ENCODE results near the gene MIGA2. TPM values are rescaled to one million over a fixed set of nuclear protein-coding genes. Genes with fewer than 3 reads are reported as not detected.
A peak's percentile ranks its signal among the peaks of the same experiment; 100 is the strongest.

The MIGA2 gene
- total and polyA plus RNA-seq, 9 of the 15 experiments (the other 6 are each of a cell fraction or from before 2014, with no cell fraction given): 0.15 to 54.1 (median 18.0) TPM

DNA sequence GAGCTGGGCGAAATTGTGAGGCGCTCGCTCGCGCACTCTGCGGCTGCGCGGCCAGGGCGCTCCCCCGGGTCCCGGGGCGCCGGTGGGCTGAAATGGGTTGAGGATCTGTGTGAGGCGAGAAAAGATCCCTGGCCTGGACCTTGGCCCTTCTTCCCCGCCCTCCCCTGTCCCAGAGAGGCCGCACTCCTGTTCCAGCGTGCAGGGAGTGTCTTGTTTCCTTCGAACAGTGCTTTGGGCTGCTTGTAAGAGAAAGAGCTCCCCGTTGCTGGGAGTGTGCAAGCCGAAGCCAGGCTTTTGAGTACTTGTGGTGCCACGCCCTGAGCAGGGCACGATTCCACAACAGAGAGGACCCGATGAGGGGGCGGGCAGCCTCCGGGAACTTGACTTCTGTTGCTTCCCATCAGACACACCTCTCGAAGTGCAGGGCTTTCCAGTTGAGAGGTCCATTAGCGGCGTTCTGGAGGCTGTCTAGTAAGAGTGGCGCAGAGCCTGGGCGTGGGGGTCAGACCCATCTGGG is 45.0 kb downstream of the MIGA2 start (continued):
- TF ChIP-seq FOXK1 (CRISPR knock-in tag; IDR thresholded peaks at IDR 0.05; ENCODE audit: borderline replicate concordance): no peak
- no peak for TF ChIP-seq RBM15 (IDR thresholded peaks at IDR 0.05; ENCODE audit: insufficient read depth, low read length)
- TF ChIP-seq KDM1A (IDR thresholded peaks at IDR 0.05): no peak
- TF ChIP-seq, protein P1, sequence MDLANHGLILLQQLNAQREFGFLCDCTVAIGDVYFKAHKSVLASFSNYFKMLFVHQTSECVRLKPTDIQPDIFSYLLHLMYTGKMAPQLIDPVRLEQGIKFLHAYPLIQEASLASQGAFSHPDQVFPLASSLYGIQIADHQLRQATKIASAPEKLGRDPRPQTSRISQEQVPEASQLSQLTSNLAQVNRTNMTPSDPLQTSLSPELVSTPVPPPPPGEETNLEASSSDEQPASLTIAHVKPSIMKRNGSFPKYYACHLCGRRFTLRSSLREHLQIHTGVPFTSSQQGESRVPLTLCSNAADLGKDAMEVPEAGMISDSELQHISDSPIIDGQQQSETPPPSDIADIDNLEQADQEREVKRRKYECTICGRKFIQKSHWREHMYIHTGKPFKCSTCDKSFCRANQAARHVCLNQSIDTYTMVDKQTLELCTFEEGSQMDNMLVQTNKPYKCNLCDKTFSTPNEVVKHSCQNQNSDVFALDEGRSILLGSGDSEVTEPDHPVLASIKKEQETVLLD (IDR thresholded peaks at IDR 0.05): peak; percentile 88
- no peak for TF ChIP-seq SREBF1 (IDR thresholded peaks at IDR 0.05; ENCODE audit: borderline replicate concordance, low read depth, low read length)
- no peak for TF ChIP-seq SIX5 (IDR thresholded peaks at IDR 0.05; ENCODE audit: borderline replicate concordance in 1 of 2, insufficient read depth in 1 of 2, low read depth in 1 of 2, low read length in 2 of 2)
- TF ChIP-seq, protein P2, sequence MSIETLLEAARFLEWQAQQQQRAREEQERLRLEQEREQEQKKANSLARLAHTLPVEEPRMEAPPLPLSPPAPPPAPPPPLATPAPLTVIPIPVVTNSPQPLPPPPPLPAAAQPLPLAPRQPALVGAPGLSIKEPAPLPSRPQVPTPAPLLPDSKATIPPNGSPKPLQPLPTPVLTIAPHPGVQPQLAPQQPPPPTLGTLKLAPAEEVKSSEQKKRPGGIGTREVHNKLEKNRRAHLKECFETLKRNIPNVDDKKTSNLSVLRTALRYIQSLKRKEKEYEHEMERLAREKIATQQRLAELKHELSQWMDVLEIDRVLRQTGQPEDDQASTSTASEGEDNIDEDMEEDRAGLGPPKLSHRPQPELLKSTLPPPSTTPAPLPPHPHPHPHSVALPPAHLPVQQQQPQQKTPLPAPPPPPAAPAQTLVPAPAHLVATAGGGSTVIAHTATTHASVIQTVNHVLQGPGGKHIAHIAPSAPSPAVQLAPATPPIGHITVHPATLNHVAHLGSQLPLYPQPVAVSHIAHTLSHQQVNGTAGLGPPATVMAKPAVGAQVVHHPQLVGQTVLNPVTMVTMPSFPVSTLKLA (conservative IDR thresholded peaks at IDR 0.05): no peak
- no peak for TF ChIP-seq CC2D1A (IDR thresholded peaks at IDR 0.05)
- TF ChIP-seq, protein P3, sequence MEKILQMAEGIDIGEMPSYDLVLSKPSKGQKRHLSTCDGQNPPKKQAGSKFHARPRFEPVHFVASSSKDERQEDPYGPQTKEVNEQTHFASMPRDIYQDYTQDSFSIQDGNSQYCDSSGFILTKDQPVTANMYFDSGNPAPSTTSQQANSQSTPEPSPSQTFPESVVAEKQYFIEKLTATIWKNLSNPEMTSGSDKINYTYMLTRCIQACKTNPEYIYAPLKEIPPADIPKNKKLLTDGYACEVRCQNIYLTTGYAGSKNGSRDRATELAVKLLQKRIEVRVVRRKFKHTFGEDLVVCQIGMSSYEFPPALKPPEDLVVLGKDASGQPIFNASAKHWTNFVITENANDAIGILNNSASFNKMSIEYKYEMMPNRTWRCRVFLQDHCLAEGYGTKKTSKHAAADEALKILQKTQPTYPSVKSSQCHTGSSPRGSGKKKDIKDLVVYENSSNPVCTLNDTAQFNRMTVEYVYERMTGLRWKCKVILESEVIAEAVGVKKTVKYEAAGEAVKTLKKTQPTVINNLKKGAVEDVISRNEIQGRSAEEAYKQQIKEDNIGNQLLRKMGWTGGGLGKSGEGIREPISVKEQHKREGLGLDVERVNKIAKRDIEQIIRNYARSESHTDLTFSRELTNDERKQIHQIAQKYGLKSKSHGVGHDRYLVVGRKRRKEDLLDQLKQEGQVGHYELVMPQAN (IDR thresholded peaks at IDR 0.05; ENCODE audit: borderline replicate concordance): no peak
- no peak for TF ChIP-seq YBX1 (IDR thresholded peaks at IDR 0.05)
- no peak for TF ChIP-seq SAFB (IDR thresholded peaks at IDR 0.05; ENCODE audit: borderline replicate concordance, low read depth, low read length)
- TF ChIP-seq, protein P4, sequence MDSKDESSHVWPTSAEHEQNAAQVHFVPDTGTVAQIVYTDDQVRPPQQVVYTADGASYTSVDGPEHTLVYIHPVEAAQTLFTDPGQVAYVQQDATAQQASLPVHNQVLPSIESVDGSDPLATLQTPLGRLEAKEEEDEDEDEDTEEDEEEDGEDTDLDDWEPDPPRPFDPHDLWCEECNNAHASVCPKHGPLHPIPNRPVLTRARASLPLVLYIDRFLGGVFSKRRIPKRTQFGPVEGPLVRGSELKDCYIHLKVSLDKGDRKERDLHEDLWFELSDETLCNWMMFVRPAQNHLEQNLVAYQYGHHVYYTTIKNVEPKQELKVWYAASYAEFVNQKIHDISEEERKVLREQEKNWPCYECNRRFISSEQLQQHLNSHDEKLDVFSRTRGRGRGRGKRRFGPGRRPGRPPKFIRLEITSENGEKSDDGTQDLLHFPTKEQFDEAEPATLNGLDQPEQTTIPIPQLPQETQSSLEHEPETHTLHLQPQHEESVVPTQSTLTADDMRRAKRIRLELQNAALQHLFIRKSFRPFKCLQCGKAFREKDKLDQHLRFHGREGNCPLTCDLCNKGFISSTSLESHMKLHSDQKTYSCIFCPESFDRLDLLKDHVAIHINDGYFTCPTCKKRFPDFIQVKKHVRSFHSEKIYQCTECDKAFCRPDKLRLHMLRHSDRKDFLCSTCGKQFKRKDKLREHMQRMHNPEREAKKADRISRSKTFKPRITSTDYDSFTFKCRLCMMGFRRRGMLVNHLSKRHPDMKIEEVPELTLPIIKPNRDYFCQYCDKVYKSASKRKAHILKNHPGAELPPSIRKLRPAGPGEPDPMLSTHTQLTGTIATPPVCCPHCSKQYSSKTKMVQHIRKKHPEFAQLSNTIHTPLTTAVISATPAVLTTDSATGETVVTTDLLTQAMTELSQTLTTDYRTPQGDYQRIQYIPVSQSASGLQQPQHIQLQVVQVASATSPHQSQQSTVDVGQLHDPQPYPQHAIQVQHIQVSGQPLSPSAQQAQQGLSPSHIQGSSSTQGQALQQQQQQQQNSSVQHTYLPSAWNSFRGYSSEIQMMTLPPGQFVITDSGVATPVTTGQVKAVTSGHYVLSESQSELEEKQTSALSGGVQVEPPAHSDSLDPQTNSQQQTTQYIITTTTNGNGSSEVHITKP (IDR thresholded peaks at IDR 0.05; ENCODE audit: partially characterized antibody): no peak
- TF ChIP-seq, protein P5, sequence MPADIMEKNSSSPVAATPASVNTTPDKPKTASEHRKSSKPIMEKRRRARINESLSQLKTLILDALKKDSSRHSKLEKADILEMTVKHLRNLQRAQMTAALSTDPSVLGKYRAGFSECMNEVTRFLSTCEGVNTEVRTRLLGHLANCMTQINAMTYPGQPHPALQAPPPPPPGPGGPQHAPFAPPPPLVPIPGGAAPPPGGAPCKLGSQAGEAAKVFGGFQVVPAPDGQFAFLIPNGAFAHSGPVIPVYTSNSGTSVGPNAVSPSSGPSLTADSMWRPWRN (IDR thresholded peaks at IDR 0.05; ENCODE audit: low read depth): no peak
- TF ChIP-seq MTF1 (CRISPR knock-in tag; IDR thresholded peaks at IDR 0.05; ENCODE audit: borderline replicate concordance): no peak
- peak; percentile 90 for TF ChIP-seq MEIS2 (IDR thresholded peaks at IDR 0.05; ENCODE audit: partially characterized antibody)
- TF ChIP-seq NFRKB (IDR thresholded peaks at IDR 0.05; ENCODE audit: low read depth): no peak
- TF ChIP-seq, protein P6, sequence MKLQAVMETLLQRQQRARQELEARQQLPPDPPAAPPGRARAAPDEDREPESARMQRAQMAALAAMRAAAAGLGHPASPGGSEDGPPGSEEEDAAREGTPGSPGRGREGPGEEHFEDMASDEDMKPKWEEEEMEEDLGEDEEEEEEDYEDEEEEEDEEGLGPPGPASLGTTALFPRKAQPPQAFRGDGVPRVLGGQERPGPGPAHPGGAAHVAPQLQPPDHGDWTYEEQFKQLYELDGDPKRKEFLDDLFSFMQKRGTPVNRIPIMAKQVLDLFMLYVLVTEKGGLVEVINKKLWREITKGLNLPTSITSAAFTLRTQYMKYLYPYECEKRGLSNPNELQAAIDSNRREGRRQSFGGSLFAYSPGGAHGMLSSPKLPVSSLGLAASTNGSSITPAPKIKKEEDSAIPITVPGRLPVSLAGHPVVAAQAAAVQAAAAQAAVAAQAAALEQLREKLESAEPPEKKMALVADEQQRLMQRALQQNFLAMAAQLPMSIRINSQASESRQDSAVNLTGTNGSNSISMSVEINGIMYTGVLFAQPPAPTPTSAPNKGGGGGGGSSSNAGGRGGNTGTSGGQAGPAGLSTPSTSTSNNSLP (IDR thresholded peaks at IDR 0.05; ENCODE audit: borderline replicate concordance, low read depth, low read length): no peak
